NCI-H1930 (cell line): ENCODE measurements around the gene SAMD14.

Source experiments
- DNase-seq, 2 experiments: peaks; one replicate each; lab custom pipeline; 2025; lab: John Stamatoyannopoulos, UW

SAMD14 gene

GRCh38 chr17:50132104-50132794 is 2.3 kb upstream of the SAMD14 start:
- DNase-seq = no peak

GRCh38 chr17:50130559-50131305 is 772 bp upstream of the SAMD14 start:
- no peak for DNase-seq

GRCh38 chr17:50129353-50129727 is 620 bp downstream of the SAMD14 start:
- DNase-seq = no peak

- no peak for DNase-seq
Observed at GRCh38 chr17:50128441-50129352, 1.3 kb downstream of the SAMD14 start.

GRCh38 chr17:50127697-50128361 is 2.1 kb downstream of the SAMD14 start:
- no peak for DNase-seq

GRCh38 chr17:50125420-50125997 is 4.5 kb downstream of the SAMD14 start:
- DNase-seq = no peak

- DNase-seq = no peak
Observed at GRCh38 chr17:50123649-50124349, 6.2 kb downstream of the SAMD14 start.

GRCh38 chr17:50122945-50123344 is 7.0 kb downstream of the SAMD14 start:
- no peak for DNase-seq

GRCh38 chr17:50120475-50121253 is 9.3 kb downstream of the SAMD14 start:
- DNase-seq = no peak

GRCh38 chr17:50118828-50119218 is 11.1 kb downstream of the SAMD14 start:
- no peak for DNase-seq

GRCh38 chr17:50118076-50118827 is 11.7 kb downstream of the SAMD14 start:
- DNase-seq = no peak

GRCh38 chr17:50117202-50118051 is 12.5 kb downstream of the SAMD14 start:
- DNase-seq = no peak

GRCh38 chr17:50115756-50116155 is 14.2 kb downstream of the SAMD14 start:
- no peak for DNase-seq

- peak in 1 of 2 experiments; percentile 29 for DNase-seq
Observed at GRCh38 chr17:50114849-50115357, 15.1 kb downstream of the SAMD14 start.

- no peak for DNase-seq
Observed at GRCh38 chr17:50114401-50114800, 15.6 kb downstream of the SAMD14 start.

GRCh38 chr17:50113624-50114320 is 16.2 kb downstream of the SAMD14 start:
- no peak for DNase-seq

GRCh38 chr17:50112694-50113093 is 17.3 kb downstream of the SAMD14 start:
- DNase-seq = no peak
